CMK (cell line): ENCODE data around the gene TEX48.

Source experiments
- DNase-seq: peaks from one replicate; pipeline ENCODE4 v3.0.0-alpha.2; 2010; ENCODE audit warnings: low read depth

The TEX48 gene

GRCh38 chr9:114666851-114667250 lies 15.1 kb downstream of the TEX48 start:
- no peak for DNase-seq

GRCh38 chr9:114666401-114666800 lies 15.6 kb downstream of the TEX48 start:
- DNase-seq, result no peak

- DNase-seq, result no peak
Observed at GRCh38 chr9:114664181-114664580, 17.8 kb downstream of the TEX48 start.

- DNase-seq, result no peak
Observed at GRCh38 chr9:114662081-114662989, 19.7 kb downstream of the TEX48 start.

- DNase-seq, result no peak
Observed at GRCh38 chr9:114657705-114658104, 24.3 kb downstream of the TEX48 start, which contains the start of gene TEX53. Gene TEX53, minus strand, starts transcription at chr9:114657805. Its CDS starts 31 bp downstream, at chr9:114657774.

- DNase-seq, result no peak
Observed at GRCh38 chr9:114656301-114656700, 25.7 kb downstream of the TEX48 start.

GRCh38 chr9:114655689-114656088 lies 26.3 kb downstream of the TEX48 start:
- DNase-seq, result no peak

GRCh38 chr9:114653556-114654159 lies 28.3 kb downstream of the TEX48 start:
- DNase-seq, result peak; percentile 32

GRCh38 chr9:114652776-114653555 lies 29.0 kb downstream of the TEX48 start:
- DNase-seq, result no peak

GRCh38 chr9:114643896-114644295 lies 38.1 kb downstream of the TEX48 start:
- no peak for DNase-seq

GRCh38 chr9:114643001-114643400 lies 39.0 kb downstream of the TEX48 start:
- no peak for DNase-seq

GRCh38 chr9:114641967-114642366 lies 40.0 kb downstream of the TEX48 start:
- DNase-seq, result no peak

GRCh38 chr9:114638404-114638803 lies 43.6 kb downstream of the TEX48 start:
- DNase-seq, result no peak

- DNase-seq, result no peak
Observed at GRCh38 chr9:114634387-114634786, 47.6 kb downstream of the TEX48 start.

GRCh38 chr9:114633438-114634089 lies 48.4 kb downstream of the TEX48 start:
- DNase-seq, result no peak

- no peak for DNase-seq
Observed at GRCh38 chr9:114631166-114631565, 50.8 kb downstream of the TEX48 start.

GRCh38 chr9:114629563-114630090 lies 52.4 kb downstream of the TEX48 start:
- DNase-seq, result no peak

GRCh38 chr9:114627553-114627952 lies 54.4 kb downstream of the TEX48 start:
- DNase-seq, result no peak

- DNase-seq, result no peak
Observed at GRCh38 chr9:114626415-114627020, 55.5 kb downstream of the TEX48 start.

- DNase-seq, result no peak
Observed at GRCh38 chr9:114624677-114625076, 57.3 kb downstream of the TEX48 start.

GRCh38 chr9:114621975-114622609 lies 59.9 kb downstream of the TEX48 start:
- no peak for DNase-seq
